NT2/D1 (cell line): ENCODE data around the gene GPR146.
A peak's percentile ranks its signal among the peaks of the same experiment; 100 is the strongest.
"Not testable (repeated sequence)": the region's sequence is repeated elsewhere in the genome, so short reads cannot be mapped to it uniquely, and the experiment has no call there.

ENCODE experiments used
- DNase-seq: peaks from one replicate; pipeline ENCODE4 v3.0.0-alpha.2; 2011; ENCODE audit warnings: low read depth, low spot score
- H3K27me3 ChIP-seq: 2 replicates; pipeline ENCODE4 v1.6.0; 2011; ENCODE audit warnings: mild to moderate bottlenecking; ENCODE audit not compliant: insufficient read length, insufficient read depth
- H3K36me3 ChIP-seq: 2 replicates; pipeline ENCODE4 v1.6.1; 2011; ENCODE audit warnings: mild to moderate bottlenecking, low read length, mixed read lengths; ENCODE audit not compliant: insufficient read depth, insufficient read length
- H3K4me1 ChIP-seq: 2 replicates; pipeline ENCODE4 v1.5.1; 2011; ENCODE audit not compliant: insufficient read depth, insufficient read length
- H3K4me3 ChIP-seq: 2 replicates; pipeline ENCODE4 v1.5.1; 2011; ENCODE audit warnings: low read depth; ENCODE audit not compliant: insufficient read length
- H3K9ac ChIP-seq: 2 replicates; pipeline ENCODE4 v1.6.0; 2011; ENCODE audit warnings: low read depth; ENCODE audit not compliant: insufficient read length
- H3K9me3 ChIP-seq: 2 replicates; pipeline ENCODE4 v1.5.1; 2011; ENCODE audit warnings: mild to moderate bottlenecking, low read length; ENCODE audit not compliant: insufficient read depth
- SUZ12 ChIP-seq: IDR thresholded peaks from 2 replicates; pipeline ENCODE4 v1.6.1; 2011; ENCODE audit not compliant: insufficient read length, insufficient read depth; ENCODE audit errors: extremely low read depth
- YY1 ChIP-seq: IDR thresholded peaks from 2 replicates; pipeline ENCODE4 v1.6.1; 2011; ENCODE audit not compliant: insufficient read length, insufficient read depth
- ZNF274 ChIP-seq: IDR thresholded peaks from 2 replicates; pipeline ENCODE4 v1.6.1; 2011; ENCODE audit warnings: mild to moderate bottlenecking, low read depth, low read length

Gene GPR146

GRCh38 chr7:1040233-1040632, 4.1 kb upstream of the GPR146 start:
- H3K27me3 ChIP-seq, DNase-seq, H3K36me3 ChIP-seq, H3K9ac ChIP-seq, H3K4me3 ChIP-seq: not testable (repeated sequence)
- peaks cover 15% of the 10 kb centered on the region; the same call in 1 of the 2 replicates for H3K9me3 ChIP-seq
- H3K4me1 ChIP-seq = peaks cover 16% of the 10 kb centered on the region

GRCh38 chr7:1040790-1041189, 3.6 kb upstream of the GPR146 start:
- Histone ChIP-seq H3K9ac (peak overlapping the region; percentile 56), H3K4me1 (peaks cover 16% of the 10 kb centered on the region), H3K27me3 (no peaks in the 10 kb centered on the region), H3K4me3 (no peak overlapping the region), H3K9me3 (peaks cover 9% of the 10 kb centered on the region; the same call in 1 of the 2 replicates), H3K36me3 (peaks cover 3% of the 10 kb centered on the region)
- no peak for TF ChIP-seq ZNF274
- TF ChIP-seq SUZ12 = no peak
- no peak for TF ChIP-seq YY1
- DNase-seq = no peak

GRCh38 chr7:1041551-1042491, 2.5 kb upstream of the GPR146 start:
- no peaks in the 10 kb centered on the region for H3K27me3 ChIP-seq
- H3K9me3 ChIP-seq = no peaks in the 10 kb centered on the region
- H3K4me1 ChIP-seq = peaks cover 23% of the 10 kb centered on the region
- TF ChIP-seq YY1 (no peak), ZNF274 (no peak), SUZ12 (no peak)
- no peaks in the 10 kb centered on the region for H3K36me3 ChIP-seq
- no peak for DNase-seq
- no peak overlapping the region for H3K4me3 ChIP-seq
- H3K9ac ChIP-seq = peak overlapping the region; percentile 58

GRCh38 chr7:1042492-1042833, 1.9 kb upstream of the GPR146 start:
- Histone ChIP-seq H3K9me3 (no peaks in the 10 kb centered on the region), H3K36me3 (no peaks in the 10 kb centered on the region), H3K4me1 (peaks cover 23% of the 10 kb centered on the region), H3K4me3 (no peak overlapping the region), H3K27me3 (no peaks in the 10 kb centered on the region), H3K9ac (no peak overlapping the region)
- DNase-seq = no peak
- TF ChIP-seq SUZ12 (no peak), ZNF274 (no peak), YY1 (no peak)

- H3K9me3 ChIP-seq = no peaks in the 10 kb centered on the region
- H3K27me3 ChIP-seq = no peaks in the 10 kb centered on the region
- H3K4me1 ChIP-seq = peaks cover 23% of the 10 kb centered on the region
- H3K4me3 ChIP-seq = peak overlapping the region; percentile 15
- no peak for DNase-seq
- no peaks in the 10 kb centered on the region for H3K36me3 ChIP-seq
- TF ChIP-seq ZNF274 (no peak), SUZ12 (no peak), YY1 (no peak)
- peak overlapping the region; percentile 74 for H3K9ac ChIP-seq
Observed at GRCh38 chr7:1043552-1044188, 676 bp upstream of the GPR146 start.

GRCh38 chr7:1045069-1046063, 1.0 kb downstream of the GPR146 start:
- H3K27me3 ChIP-seq = no peaks in the 10 kb centered on the region
- H3K4me3 ChIP-seq = peak overlapping the region; percentile 64
- H3K9me3 ChIP-seq = no peaks in the 10 kb centered on the region
- TF ChIP-seq ZNF274 = no peak
- TF ChIP-seq SUZ12 = no peak
- no peak for TF ChIP-seq YY1
- peak overlapping the region; percentile 37 for H3K9ac ChIP-seq
- H3K4me1 ChIP-seq = peaks cover 23% of the 10 kb centered on the region
- no peak for DNase-seq
- H3K36me3 ChIP-seq = peaks cover under 1% of the 10 kb centered on the region
